Natural killer cell (primary cell): Measurements from ENCODE around the gene WLS. TPM values are rescaled to one million over a fixed set of nuclear protein-coding genes. Genes with fewer than 3 reads are reported as not detected.
"Not testable (repeated sequence)": the region's sequence is repeated elsewhere in the genome, so short reads cannot be mapped to it uniquely, and the experiment has no call there.

Source experiments
- ATAC-seq, 3 donors: fragments of 150-1000 bp in 2 of 3; fragments of 200-7000 bp in 1 of 3; cut with Tn5 transposase; 1 replicate in 1 of 3; 2 replicates in 2 of 3; pipeline ENCODE4 v1.10.0; 2021; ENCODE audit warnings: mild to moderate bottlenecking in 2 of 3, moderate library complexity in 2 of 3
- DNase-seq, 2 donors: peaks; one replicate each; pipeline versions ENCODE4 v3.0.0 to v3.0.0-alpha.2; 2013 to 2021; ENCODE audit warnings: mixed read lengths in 1 of 2
- H3K27ac ChIP-seq: one replicate; pipeline ENCODE4 v1.5.1; 2013; ENCODE audit warnings: mild to moderate bottlenecking, low read length
- H3K27me3 ChIP-seq: one replicate; pipeline ENCODE4 v1.6.1; 2013; ENCODE audit warnings: low read length; ENCODE audit not compliant: control insufficient read depth, insufficient read depth
- H3K36me3 ChIP-seq: one replicate; pipeline ENCODE4 v1.6.1; 2013; ENCODE audit warnings: low read length; ENCODE audit not compliant: control insufficient read depth, insufficient read depth
- H3K4me1 ChIP-seq: one replicate; pipeline ENCODE4 v1.6.1; 2013; ENCODE audit warnings: low read length; ENCODE audit not compliant: control insufficient read depth, insufficient read depth
- H3K4me3 ChIP-seq: one replicate; pipeline ENCODE4 v1.5.1; 2013; ENCODE audit warnings: low read length
- H3K9me3 ChIP-seq: one replicate; pipeline ENCODE4 v1.6.1; 2013; ENCODE audit warnings: low read length; ENCODE audit not compliant: control insufficient read depth, insufficient read depth
- H3K27ac Mint-ChIP-seq, 2 donors: one replicate each; pipeline ENCODE4 v1.8.0; 2022; ENCODE audit warnings: mild to moderate bottlenecking in 2 of 2, mixed read lengths in 2 of 2, moderate library complexity in 1 of 2
- H3K27me3 Mint-ChIP-seq, 2 donors: one replicate each; pipeline ENCODE4 v1.8.0; 2022; ENCODE audit warnings: low read depth in 2 of 2, mixed read lengths in 2 of 2
- H3K36me3 Mint-ChIP-seq: one replicate; pipeline ENCODE4 v1.8.0; 2022; ENCODE audit warnings: mixed read lengths
- H3K4me1 Mint-ChIP-seq, 2 donors: one replicate each; pipeline ENCODE4 v1.8.0; 2022; ENCODE audit warnings: mixed read lengths in 2 of 2
- H3K4me3 Mint-ChIP-seq: one replicate; pipeline ENCODE4 v1.8.0; 2022; ENCODE audit warnings: mild to moderate bottlenecking, moderate library complexity, mixed read lengths
- H3K9me3 Mint-ChIP-seq, 2 donors: one replicate each; pipeline ENCODE4 v1.8.0; 2022; ENCODE audit warnings: mixed read lengths in 2 of 2
- WGBS: methylation state at CpG from one replicate; pipeline ENCODE4 v1.1.7; 2013; ENCODE audit warnings: missing lambda C conversion rate; ENCODE audit not compliant: insufficient coverage; 5-methylcytosine and 5-hydroxymethylcytosine counted together
- intact Hi-C: fragments of 100-400 bp; cut with micrococcal nuclease; formaldehyde crosslinking; loops from one replicate; pipeline ENCODE4 v1.14.2; 2022
- total RNA-seq, 4 donors: library from RNA; stranded (reverse); fragments of 120-200 nt in 1 of 4; gene quantifications; one replicate each; pipeline versions ENCODE4 v1.2.3 to v1.2.4, GENCODE V29; 2013 to 2022
- TF ChIP-seq, protein P1 (sequence below): fragments of 200-600 bp; IDR thresholded peaks from one replicate; pipeline ENCODE4 v1.8.0; 2022; ENCODE audit warnings: antibody characterized with exemption

WLS gene
- total RNA-seq, 3 donors from 2014 or later (not counting 1 experiment from before 2014, with no cell fraction given) = 0.75 to 1.4 TPM; not detected in 1

DNA sequence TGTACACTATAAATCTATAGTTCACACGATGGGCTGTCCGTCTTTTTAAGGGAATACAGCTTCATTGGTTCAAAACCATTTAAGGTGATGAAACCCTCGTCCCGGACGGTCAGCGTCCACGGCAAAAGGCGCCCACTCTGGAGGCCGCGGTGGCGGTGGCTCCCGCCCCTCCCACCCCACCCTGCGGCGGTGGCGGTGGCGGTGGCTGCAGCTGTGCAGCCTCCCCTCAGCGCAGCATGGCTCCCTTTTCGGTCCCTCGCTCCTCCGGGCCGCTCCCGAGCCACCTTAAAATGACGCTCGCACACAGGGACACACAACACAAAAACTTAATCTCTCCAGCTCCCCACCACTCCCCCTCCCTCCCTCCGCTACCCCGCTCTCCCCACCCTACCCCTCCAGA is 69.1 kb downstream of the WLS start:
- no peaks in the 10 kb centered on the region for H3K4me1 ChIP-seq
- TF ChIP-seq, protein P1, sequence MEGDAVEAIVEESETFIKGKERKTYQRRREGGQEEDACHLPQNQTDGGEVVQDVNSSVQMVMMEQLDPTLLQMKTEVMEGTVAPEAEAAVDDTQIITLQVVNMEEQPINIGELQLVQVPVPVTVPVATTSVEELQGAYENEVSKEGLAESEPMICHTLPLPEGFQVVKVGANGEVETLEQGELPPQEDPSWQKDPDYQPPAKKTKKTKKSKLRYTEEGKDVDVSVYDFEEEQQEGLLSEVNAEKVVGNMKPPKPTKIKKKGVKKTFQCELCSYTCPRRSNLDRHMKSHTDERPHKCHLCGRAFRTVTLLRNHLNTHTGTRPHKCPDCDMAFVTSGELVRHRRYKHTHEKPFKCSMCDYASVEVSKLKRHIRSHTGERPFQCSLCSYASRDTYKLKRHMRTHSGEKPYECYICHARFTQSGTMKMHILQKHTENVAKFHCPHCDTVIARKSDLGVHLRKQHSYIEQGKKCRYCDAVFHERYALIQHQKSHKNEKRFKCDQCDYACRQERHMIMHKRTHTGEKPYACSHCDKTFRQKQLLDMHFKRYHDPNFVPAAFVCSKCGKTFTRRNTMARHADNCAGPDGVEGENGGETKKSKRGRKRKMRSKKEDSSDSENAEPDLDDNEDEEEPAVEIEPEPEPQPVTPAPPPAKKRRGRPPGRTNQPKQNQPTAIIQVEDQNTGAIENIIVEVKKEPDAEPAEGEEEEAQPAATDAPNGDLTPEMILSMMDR = no peak
- intact Hi-C loops = no loop called here
- H3K27ac ChIP-seq = no peak overlapping the region
- H3K36me3 Mint-ChIP-seq = no peaks in the 10 kb centered on the region
- no peaks in the 10 kb centered on the region for H3K27me3 Mint-ChIP-seq
- no peak for ATAC-seq
- H3K4me3 ChIP-seq = no peak overlapping the region
- H3K27me3 ChIP-seq = no peaks in the 10 kb centered on the region
- no peaks in the 10 kb centered on the region for H3K9me3 Mint-ChIP-seq
- no peak overlapping the region for H3K4me3 Mint-ChIP-seq
- no peak for DNase-seq
- H3K27ac Mint-ChIP-seq = no peak overlapping the region
- H3K9me3 ChIP-seq = no peaks in the 10 kb centered on the region
- WGBS = 95% methylated on average over 26 of the region's 26 CpGs
- no peaks in the 10 kb centered on the region for H3K36me3 ChIP-seq
- no peaks in the 10 kb centered on the region for H3K4me1 Mint-ChIP-seq

DNA sequence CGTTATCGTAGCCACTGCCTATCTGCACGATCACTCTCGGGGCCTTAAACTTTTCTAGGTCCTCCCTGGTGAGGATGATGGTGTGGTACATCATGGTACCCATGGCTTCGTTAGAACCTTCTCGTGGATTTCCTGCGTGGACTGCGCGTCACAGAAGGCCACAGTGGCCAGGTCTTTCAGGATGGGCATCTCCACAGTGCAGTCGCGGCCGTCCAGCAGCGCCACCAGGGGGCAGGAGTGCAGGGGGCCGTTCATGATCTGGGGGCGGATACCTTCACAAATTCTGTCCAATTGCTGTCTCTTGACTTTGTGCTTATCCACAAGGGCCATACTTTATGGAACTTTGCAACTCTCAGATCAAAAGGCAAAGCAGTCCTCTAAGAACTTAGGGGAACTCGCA is 69.6 kb downstream of the WLS start:
- DNase-seq (no peak), ATAC-seq (no peak)
- H3K4me3 ChIP-seq = no peak overlapping the region
- H3K9me3 ChIP-seq = no peaks in the 10 kb centered on the region
- no peaks in the 10 kb centered on the region for H3K4me1 ChIP-seq
- intact Hi-C loops = no loop called here
- no peak overlapping the region for H3K27ac ChIP-seq
- no peaks in the 10 kb centered on the region for H3K4me1 Mint-ChIP-seq
- H3K27me3 ChIP-seq = no peaks in the 10 kb centered on the region
- TF ChIP-seq, protein P1 = no peak
- H3K4me3 Mint-ChIP-seq = no peak overlapping the region
- H3K36me3 ChIP-seq = no peaks in the 10 kb centered on the region
- H3K36me3 Mint-ChIP-seq = no peaks in the 10 kb centered on the region
- WGBS = 91% methylated on average over 16 of the region's 16 CpGs
- H3K27me3 Mint-ChIP-seq = no peaks in the 10 kb centered on the region
- H3K27ac Mint-ChIP-seq = no peak overlapping the region
- no peaks in the 10 kb centered on the region for H3K9me3 Mint-ChIP-seq

DNA sequence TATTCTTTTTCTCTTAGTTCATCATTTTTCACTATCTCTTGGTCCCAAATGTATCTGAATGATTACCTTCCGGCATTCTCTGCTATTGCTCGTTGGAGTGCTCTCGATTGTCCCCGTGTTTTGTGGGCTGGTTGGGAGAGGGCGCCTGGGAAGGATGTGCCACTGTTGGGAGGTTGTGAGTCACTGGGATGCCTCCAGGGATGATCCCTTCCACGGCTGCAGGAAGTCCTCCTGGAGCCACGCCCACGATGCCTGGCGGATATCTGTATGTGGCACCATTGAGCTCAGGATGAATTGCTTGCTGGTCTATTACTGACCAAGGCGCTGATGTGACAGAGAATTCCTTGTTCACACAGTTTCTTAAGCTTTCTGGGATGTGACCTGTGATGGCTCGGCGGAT is 70.7 kb downstream of the WLS start:
- H3K27ac Mint-ChIP-seq, ATAC-seq, H3K27me3 Mint-ChIP-seq, H3K4me3 Mint-ChIP-seq, H3K4me1 Mint-ChIP-seq, intact Hi-C loops, H3K4me1 ChIP-seq, H3K9me3 Mint-ChIP-seq, H3K36me3 ChIP-seq, DNase-seq, H3K36me3 Mint-ChIP-seq, H3K27me3 ChIP-seq, H3K4me3 ChIP-seq, H3K27ac ChIP-seq, H3K9me3 ChIP-seq: not testable (repeated sequence)
- WGBS = 90% methylated on average over 12 of the region's 12 CpGs

DNA sequence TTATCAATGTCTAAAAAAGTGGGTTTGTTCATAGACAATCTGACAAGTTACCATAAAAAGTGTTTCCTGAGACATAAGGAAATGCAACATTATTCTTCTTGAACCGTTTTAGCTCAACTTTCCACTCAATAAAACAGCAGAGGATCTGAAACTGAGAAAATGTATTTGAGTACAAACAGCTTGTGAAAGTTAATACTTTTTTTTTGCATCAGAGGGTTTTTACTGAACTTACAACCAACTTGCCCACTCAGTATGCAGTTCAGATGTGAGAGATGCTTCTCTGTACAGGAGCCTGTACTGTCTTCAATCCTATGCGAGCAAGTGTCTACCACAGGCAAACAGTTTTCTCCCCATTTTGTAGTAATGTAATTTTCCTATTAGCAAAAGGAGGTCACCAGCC is 71.4 kb downstream of the WLS start:
- DNase-seq, H3K4me1 ChIP-seq, H3K27me3 Mint-ChIP-seq, H3K9me3 ChIP-seq, H3K36me3 ChIP-seq, H3K9me3 Mint-ChIP-seq, H3K4me1 Mint-ChIP-seq, ATAC-seq, H3K36me3 Mint-ChIP-seq, H3K4me3 ChIP-seq, H3K27ac Mint-ChIP-seq, H3K27ac ChIP-seq, intact Hi-C loops, H3K27me3 ChIP-seq, H3K4me3 Mint-ChIP-seq: not testable (repeated sequence)
- WGBS = no CpG with 5 or more reads among the region's 2 CpGs

DNA sequence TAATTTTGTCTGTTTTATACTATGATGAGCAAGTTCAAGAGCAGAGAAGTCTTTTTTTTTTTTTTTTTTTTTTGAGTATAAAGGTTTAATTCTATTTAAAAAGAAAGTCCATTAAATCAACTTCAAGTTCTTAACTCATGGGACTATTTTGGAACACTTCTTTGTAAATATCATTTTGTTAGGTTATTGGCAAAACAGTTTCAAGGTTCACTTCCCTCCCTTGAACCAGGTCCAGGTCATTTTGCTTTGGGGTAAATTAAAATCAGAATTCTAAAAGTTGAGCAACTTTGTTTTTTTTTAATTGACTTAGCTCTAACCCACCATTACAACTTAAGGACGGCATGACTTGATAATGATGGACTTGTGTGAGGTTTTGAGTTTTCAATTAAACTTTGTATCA is 72.3 kb downstream of the WLS start:
- Mint-ChIP-seq H3K9me3 (no peaks in the 10 kb centered on the region), H3K27ac (no peak overlapping the region), H3K4me1 (no peaks in the 10 kb centered on the region), H3K4me3 (no peak overlapping the region), H3K36me3 (no peaks in the 10 kb centered on the region), H3K27me3 (no peaks in the 10 kb centered on the region)
- TF ChIP-seq, protein P1 = no peak
- WGBS = no CpG with 5 or more reads among the region's 1 CpG
- Histone ChIP-seq H3K36me3 (no peaks in the 10 kb centered on the region), H3K4me1 (no peaks in the 10 kb centered on the region), H3K9me3 (no peaks in the 10 kb centered on the region), H3K27me3 (no peaks in the 10 kb centered on the region), H3K4me3 (no peak overlapping the region), H3K27ac (no peak overlapping the region)
- ATAC-seq (no peak), DNase-seq (no peak)
- intact Hi-C loops = no loop called here
